ENCODE measurements around the gene NPPA.

DNA sequence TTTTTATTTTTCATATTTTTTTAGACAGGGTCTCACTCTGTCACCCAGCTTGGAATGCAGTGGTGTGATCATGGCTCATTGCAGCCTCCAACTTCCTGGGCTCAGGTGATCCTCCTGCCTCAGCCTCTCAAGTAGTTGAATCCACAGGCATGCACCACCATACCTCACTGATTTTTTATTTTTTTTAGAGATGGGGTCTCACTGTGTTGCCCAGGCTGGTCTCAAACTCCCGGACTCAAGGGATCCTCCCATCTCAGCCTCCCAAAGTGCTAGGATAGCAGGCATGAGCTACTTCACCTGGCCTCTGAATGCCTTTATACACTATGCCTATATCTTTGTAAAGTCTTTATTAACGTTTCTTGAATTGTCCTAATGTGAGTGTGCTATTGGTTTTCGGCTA lies 21.5 kb upstream of the NPPA start:
- TF ChIP-seq, protein P1, sequence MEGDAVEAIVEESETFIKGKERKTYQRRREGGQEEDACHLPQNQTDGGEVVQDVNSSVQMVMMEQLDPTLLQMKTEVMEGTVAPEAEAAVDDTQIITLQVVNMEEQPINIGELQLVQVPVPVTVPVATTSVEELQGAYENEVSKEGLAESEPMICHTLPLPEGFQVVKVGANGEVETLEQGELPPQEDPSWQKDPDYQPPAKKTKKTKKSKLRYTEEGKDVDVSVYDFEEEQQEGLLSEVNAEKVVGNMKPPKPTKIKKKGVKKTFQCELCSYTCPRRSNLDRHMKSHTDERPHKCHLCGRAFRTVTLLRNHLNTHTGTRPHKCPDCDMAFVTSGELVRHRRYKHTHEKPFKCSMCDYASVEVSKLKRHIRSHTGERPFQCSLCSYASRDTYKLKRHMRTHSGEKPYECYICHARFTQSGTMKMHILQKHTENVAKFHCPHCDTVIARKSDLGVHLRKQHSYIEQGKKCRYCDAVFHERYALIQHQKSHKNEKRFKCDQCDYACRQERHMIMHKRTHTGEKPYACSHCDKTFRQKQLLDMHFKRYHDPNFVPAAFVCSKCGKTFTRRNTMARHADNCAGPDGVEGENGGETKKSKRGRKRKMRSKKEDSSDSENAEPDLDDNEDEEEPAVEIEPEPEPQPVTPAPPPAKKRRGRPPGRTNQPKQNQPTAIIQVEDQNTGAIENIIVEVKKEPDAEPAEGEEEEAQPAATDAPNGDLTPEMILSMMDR (conservative IDR thresholded peaks at IDR 0.05; ENCODE audit: low read depth, low read length) = no peak
- TF ChIP-seq EZH2 (IDR thresholded peaks at IDR 0.05; ENCODE audit: low read length, unreplicated experiment) = no peak
